ENCODE data around the gene LMBRD2.

DNA sequence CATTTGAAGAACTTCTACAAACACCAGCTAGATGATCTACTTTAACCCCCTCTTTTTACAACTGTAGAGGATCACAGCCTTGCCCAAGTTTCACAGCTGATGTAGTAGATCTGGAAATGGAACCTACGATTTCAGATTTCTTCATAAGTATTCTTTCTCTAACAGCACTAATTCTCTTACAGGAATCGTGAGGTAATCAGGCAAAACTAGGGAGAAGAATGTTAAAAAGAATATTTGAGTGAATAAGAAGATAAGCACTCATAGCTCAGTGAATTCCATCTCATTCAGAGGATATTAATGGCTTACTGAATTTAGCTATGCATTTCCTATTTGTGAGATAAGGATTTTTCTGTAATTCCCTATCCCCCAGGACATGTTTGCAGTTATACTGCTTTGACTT lies 47.9 kb upstream of the LMBRD2 start:
- TF ChIP-seq, protein P1, sequence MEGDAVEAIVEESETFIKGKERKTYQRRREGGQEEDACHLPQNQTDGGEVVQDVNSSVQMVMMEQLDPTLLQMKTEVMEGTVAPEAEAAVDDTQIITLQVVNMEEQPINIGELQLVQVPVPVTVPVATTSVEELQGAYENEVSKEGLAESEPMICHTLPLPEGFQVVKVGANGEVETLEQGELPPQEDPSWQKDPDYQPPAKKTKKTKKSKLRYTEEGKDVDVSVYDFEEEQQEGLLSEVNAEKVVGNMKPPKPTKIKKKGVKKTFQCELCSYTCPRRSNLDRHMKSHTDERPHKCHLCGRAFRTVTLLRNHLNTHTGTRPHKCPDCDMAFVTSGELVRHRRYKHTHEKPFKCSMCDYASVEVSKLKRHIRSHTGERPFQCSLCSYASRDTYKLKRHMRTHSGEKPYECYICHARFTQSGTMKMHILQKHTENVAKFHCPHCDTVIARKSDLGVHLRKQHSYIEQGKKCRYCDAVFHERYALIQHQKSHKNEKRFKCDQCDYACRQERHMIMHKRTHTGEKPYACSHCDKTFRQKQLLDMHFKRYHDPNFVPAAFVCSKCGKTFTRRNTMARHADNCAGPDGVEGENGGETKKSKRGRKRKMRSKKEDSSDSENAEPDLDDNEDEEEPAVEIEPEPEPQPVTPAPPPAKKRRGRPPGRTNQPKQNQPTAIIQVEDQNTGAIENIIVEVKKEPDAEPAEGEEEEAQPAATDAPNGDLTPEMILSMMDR (IDR thresholded peaks at IDR 0.05; ENCODE audit: insufficient read depth, low read depth, low read length) = no peak
- no peak for TF ChIP-seq EZH2 (IDR thresholded peaks at IDR 0.05; ENCODE audit: insufficient read depth, low read length)
